Measurements from ENCODE around the gene YAP1.

The YAP1 gene

DNA sequence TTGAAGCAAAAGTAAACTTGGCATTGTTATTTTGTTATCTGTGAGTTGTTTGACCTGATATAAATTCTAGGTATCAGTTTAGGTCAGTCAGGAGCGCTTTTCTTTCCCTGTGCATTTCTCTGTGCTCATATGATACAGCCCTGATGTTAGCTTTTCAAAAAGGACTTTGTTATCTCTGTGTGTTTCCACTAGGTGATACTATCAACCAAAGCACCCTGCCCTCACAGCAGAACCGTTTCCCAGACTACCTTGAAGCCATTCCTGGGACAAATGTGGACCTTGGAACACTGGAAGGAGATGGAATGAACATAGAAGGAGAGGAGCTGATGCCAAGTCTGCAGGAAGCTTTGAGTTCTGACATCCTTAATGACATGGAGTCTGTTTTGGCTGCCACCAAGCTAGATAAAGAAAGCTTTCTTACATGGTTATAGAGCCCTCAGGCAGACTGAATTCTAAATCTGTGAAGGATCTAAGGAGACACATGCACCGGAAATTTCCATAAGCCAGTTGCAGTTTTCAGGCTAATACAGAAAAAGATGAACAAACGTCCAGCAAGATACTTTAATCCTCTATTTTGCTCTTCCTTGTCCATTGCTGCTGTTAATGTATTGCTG is 119.4 kb downstream of the YAP1 start:
- Histone ChIP-seq H3K27me3 (ENCODE audit: insufficient read depth, poor library complexity, severe bottlenecking) (peaks cover 8% of the 10 kb centered on the region), H3K4me3 (replicated peaks; ENCODE audit: insufficient read depth, low read length) (no peak overlapping the region), H3K27ac (replicated peaks) (no peak overlapping the region)
- TF ChIP-seq SPI1 (IDR thresholded peaks at IDR 0.05; ENCODE audit: borderline replicate concordance, low read depth), result no peak
- no peak for DNase-seq (ENCODE audit: low read depth in 1 of 2, low spot score in 1 of 2)

DNA sequence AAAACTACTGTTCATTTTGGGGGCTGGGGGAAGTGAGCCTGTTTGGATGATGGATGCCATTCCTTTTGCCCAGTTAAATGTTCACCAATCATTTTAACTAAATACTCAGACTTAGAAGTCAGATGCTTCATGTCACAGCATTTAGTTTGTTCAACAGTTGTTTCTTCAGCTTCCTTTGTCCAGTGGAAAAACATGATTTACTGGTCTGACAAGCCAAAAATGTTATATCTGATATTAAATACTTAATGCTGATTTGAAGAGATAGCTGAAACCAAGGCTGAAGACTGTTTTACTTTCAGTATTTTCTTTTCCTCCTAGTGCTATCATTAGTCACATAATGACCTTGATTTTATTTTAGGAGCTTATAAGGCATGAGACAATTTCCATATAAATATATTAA is 119.9 kb downstream of the YAP1 start:
- Histone ChIP-seq H3K27ac (replicated peaks) (no peak overlapping the region), H3K27me3 (ENCODE audit: insufficient read depth, poor library complexity, severe bottlenecking) (peaks cover 8% of the 10 kb centered on the region), H3K4me3 (replicated peaks; ENCODE audit: insufficient read depth, low read length) (no peak overlapping the region)
- TF ChIP-seq GABPA (IDR thresholded peaks at IDR 0.05; ENCODE audit: low read depth), result no peak
- TF ChIP-seq, protein P1, sequence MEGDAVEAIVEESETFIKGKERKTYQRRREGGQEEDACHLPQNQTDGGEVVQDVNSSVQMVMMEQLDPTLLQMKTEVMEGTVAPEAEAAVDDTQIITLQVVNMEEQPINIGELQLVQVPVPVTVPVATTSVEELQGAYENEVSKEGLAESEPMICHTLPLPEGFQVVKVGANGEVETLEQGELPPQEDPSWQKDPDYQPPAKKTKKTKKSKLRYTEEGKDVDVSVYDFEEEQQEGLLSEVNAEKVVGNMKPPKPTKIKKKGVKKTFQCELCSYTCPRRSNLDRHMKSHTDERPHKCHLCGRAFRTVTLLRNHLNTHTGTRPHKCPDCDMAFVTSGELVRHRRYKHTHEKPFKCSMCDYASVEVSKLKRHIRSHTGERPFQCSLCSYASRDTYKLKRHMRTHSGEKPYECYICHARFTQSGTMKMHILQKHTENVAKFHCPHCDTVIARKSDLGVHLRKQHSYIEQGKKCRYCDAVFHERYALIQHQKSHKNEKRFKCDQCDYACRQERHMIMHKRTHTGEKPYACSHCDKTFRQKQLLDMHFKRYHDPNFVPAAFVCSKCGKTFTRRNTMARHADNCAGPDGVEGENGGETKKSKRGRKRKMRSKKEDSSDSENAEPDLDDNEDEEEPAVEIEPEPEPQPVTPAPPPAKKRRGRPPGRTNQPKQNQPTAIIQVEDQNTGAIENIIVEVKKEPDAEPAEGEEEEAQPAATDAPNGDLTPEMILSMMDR (IDR thresholded peaks at IDR 0.05; ENCODE audit: insufficient read depth, low read length), result no peak
- TF ChIP-seq, protein P2, sequence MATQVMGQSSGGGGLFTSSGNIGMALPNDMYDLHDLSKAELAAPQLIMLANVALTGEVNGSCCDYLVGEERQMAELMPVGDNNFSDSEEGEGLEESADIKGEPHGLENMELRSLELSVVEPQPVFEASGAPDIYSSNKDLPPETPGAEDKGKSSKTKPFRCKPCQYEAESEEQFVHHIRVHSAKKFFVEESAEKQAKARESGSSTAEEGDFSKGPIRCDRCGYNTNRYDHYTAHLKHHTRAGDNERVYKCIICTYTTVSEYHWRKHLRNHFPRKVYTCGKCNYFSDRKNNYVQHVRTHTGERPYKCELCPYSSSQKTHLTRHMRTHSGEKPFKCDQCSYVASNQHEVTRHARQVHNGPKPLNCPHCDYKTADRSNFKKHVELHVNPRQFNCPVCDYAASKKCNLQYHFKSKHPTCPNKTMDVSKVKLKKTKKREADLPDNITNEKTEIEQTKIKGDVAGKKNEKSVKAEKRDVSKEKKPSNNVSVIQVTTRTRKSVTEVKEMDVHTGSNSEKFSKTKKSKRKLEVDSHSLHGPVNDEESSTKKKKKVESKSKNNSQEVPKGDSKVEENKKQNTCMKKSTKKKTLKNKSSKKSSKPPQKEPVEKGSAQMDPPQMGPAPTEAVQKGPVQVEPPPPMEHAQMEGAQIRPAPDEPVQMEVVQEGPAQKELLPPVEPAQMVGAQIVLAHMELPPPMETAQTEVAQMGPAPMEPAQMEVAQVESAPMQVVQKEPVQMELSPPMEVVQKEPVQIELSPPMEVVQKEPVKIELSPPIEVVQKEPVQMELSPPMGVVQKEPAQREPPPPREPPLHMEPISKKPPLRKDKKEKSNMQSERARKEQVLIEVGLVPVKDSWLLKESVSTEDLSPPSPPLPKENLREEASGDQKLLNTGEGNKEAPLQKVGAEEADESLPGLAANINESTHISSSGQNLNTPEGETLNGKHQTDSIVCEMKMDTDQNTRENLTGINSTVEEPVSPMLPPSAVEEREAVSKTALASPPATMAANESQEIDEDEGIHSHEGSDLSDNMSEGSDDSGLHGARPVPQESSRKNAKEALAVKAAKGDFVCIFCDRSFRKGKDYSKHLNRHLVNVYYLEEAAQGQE (IDR thresholded peaks at IDR 0.05; ENCODE audit: insufficient replicate concordance, low read depth), result no peak
- TF ChIP-seq POLR2AphosphoS5 (IDR thresholded peaks at IDR 0.05; ENCODE audit: low read depth), result no peak
- no peak for TF ChIP-seq SPI1 (IDR thresholded peaks at IDR 0.05; ENCODE audit: borderline replicate concordance, low read depth)
- DNase-seq (ENCODE audit: low read depth in 1 of 2, low spot score in 1 of 2), result no peak

DNA sequence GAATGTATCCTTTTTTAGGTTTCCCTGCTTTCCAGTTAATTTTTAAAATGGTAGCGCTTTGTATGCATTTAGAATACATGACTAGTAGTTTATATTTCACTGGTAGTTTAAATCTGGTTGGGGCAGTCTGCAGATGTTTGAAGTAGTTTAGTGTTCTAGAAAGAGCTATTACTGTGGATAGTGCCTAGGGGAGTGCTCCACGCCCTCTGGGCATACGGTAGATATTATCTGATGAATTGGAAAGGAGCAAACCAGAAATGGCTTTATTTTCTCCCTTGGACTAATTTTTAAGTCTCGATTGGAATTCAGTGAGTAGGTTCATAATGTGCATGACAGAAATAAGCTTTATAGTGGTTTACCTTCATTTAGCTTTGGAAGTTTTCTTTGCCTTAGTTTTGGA is 120.7 kb downstream of the YAP1 start:
- DNase-seq (ENCODE audit: low read depth in 1 of 2, low spot score in 1 of 2), result no peak
- peaks cover 8% of the 10 kb centered on the region for H3K27me3 ChIP-seq (ENCODE audit: insufficient read depth, poor library complexity, severe bottlenecking)
- TF ChIP-seq GABPA (IDR thresholded peaks at IDR 0.05; ENCODE audit: low read depth) (no peak), SPI1 (IDR thresholded peaks at IDR 0.05; ENCODE audit: borderline replicate concordance, low read depth) (no peak), POLR2AphosphoS5 (IDR thresholded peaks at IDR 0.05; ENCODE audit: low read depth) (no peak)
- TF ChIP-seq, protein P2 (IDR thresholded peaks at IDR 0.05; ENCODE audit: insufficient replicate concordance, low read depth), result no peak
- TF ChIP-seq, protein P1 (IDR thresholded peaks at IDR 0.05; ENCODE audit: insufficient read depth, low read length), result no peak
- no peak overlapping the region for H3K27ac ChIP-seq (replicated peaks)
- no peak overlapping the region for H3K4me3 ChIP-seq (replicated peaks; ENCODE audit: insufficient read depth, low read length)

DNA sequence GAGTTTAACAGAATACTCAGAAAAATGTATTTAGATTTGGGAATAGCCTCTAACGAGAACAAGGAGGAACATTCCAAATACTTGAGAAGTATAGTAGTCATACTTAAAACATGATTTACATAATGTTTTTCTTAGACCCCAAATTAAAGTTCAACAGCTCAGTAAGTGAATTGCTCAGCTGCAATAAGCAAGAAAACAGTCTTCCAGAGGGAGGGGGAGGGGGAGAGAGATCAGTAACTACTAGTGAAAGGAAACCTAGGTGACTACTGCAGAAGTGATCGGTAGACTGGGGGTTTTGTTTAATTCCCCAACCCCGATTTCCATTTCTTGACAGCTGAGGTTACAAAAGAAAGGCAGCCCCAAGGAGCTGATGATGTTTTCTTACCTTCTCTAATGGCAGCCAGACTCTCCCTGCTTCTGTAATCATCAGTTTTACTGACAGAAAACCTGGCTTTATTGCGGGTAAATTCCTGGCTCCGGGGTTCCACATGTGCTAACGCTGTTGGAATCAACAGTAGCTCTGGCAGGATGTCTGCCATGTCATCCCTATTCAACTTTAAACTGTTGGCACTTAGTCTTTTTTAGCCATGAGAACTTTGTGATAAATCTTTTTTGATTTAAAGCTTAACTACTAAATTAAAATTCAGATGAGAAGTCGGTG is 124.7 kb downstream of the YAP1 start:
- Histone ChIP-seq H3K27me3 (ENCODE audit: insufficient read depth, poor library complexity, severe bottlenecking) (peaks cover 3% of the 10 kb centered on the region), H3K4me3 (replicated peaks; ENCODE audit: insufficient read depth, low read length) (no peak overlapping the region), H3K27ac (replicated peaks) (no peak overlapping the region)
- DNase-seq (ENCODE audit: low read depth in 1 of 2, low spot score in 1 of 2), result no peak
- TF ChIP-seq, protein P1 (IDR thresholded peaks at IDR 0.05; ENCODE audit: insufficient read depth, low read length), result no peak
- TF ChIP-seq, protein P2 (IDR thresholded peaks at IDR 0.05; ENCODE audit: insufficient replicate concordance, low read depth), result no peak
- TF ChIP-seq GABPA (IDR thresholded peaks at IDR 0.05; ENCODE audit: low read depth) (no peak), SPI1 (IDR thresholded peaks at IDR 0.05; ENCODE audit: borderline replicate concordance, low read depth) (no peak), POLR2AphosphoS5 (IDR thresholded peaks at IDR 0.05; ENCODE audit: low read depth) (no peak)

Data from HL-60 (cell line).